AG04450 (cell line): ENCODE measurements around the gene FAM20B. TPM values are rescaled to one million over a fixed set of nuclear protein-coding genes. Genes with fewer than 3 reads are reported as not detected.
A peak's percentile ranks its signal among the peaks of the same experiment; 100 is the strongest.

Source experiments
- CTCF ChIA-PET: fragments of 300-600, 350-600 bp; formaldehyde crosslinking; extraction: SDS; loops from one replicate; lab custom pipeline; 2022; ENCODE audit warnings: antibody characterized with exemption, inconsistent platforms; lab: Charles Lee
- POLR2A ChIA-PET: fragments of 350-600 bp; formaldehyde crosslinking; extraction: SDS; loops from one replicate; lab custom pipeline; 2021; ENCODE audit warnings: antibody characterized with exemption, inconsistent platforms; lab: Yijun Ruan, JAX
- DNase-seq: peaks from one replicate; pipeline ENCODE4 v3.0.0-alpha.2; 2011; ENCODE audit warnings: low read depth, low spot score
- H3K27ac ChIP-seq: one replicate; pipeline ENCODE4 v1.5.1; 2012; ENCODE audit warnings: low read depth, low read length, control low read depth
- H3K27me3 ChIP-seq: one replicate; pipeline ENCODE4 v1.6.0; 2012; ENCODE audit warnings: low read length; ENCODE audit not compliant: control insufficient read depth, insufficient read depth
- H3K4me3 ChIP-seq: 2 replicates; pipeline ENCODE4 v1.5.1; 2011; ENCODE audit warnings: mild to moderate bottlenecking, low read depth, low read length, control low read depth
- H3K9me3 ChIP-seq: 2 replicates; pipeline ENCODE4 v1.5.1; 2012; ENCODE audit warnings: low read length; ENCODE audit not compliant: control insufficient read depth, insufficient read depth
- CTCF ChIP-seq: IDR thresholded peaks from 2 replicates; pipeline ENCODE4 v1.5.1; 2011; ENCODE audit warnings: low read depth, low read length, control low read depth, inconsistent platforms
- polyA plus RNA-seq: library from polyadenylated mRNA; depleted of rRNA; stranded (reverse); fragments of >200 nt; gene quantifications from 2 replicates; pipeline ENCODE4 v1.2.3, GENCODE V29; 2011

Gene FAM20B
- polyA plus RNA-seq, 1 experiment = 29.3 TPM

GRCh38 chr1:179082999-179083335, 57.3 kb downstream of the FAM20B start:
- no peak for TF ChIP-seq CTCF
- POLR2A ChIA-PET = interaction anchor here (0.5 to 1.9 kb wide), 4 partner anchors 9 to 542 kb away, joined by 3 to 9 read pairs (median 5); partner anchors contain the start of gene SOAT1
- CTCF ChIA-PET = interaction anchor here (0.7 to 1.3 kb wide), 5 partner anchors 38 to 287 kb away, joined by 3 to 5 read pairs (median 3); no protein-coding TSS in a partner anchor
- Histone ChIP-seq H3K27ac (peak overlapping the region; percentile 47), H3K4me3 (peak overlapping the region; percentile 86), H3K9me3 (no peaks in the 10 kb centered on the region), H3K27me3 (no peaks in the 10 kb centered on the region)
- no peak for DNase-seq

- CTCF ChIA-PET = no interaction called here
Observed at GRCh38 chr1:179083533-179083932, 57.8 kb downstream of the FAM20B start.

GRCh38 chr1:179087665-179088064, 62.0 kb downstream of the FAM20B start:
- POLR2A ChIA-PET = no interaction called here
- Histone ChIP-seq H3K9me3 (no peaks in the 10 kb centered on the region), H3K27ac (peak overlapping the region; percentile 39), H3K27me3 (no peaks in the 10 kb centered on the region), H3K4me3 (no peak overlapping the region)
- no peak for TF ChIP-seq CTCF
- no peak for DNase-seq
- CTCF ChIA-PET = interaction anchor here (0.7 to 1.2 kb wide), 2 partner anchors 8 to 787 kb away, joined by 3 to 4 read pairs; no protein-coding TSS in a partner anchor

More at GRCh38 chr1:179083533-179083932, 57.8 kb downstream of the FAM20B start:
- Histone ChIP-seq H3K27ac (no peak overlapping the region), H3K9me3 (no peaks in the 10 kb centered on the region), H3K27me3 (no peaks in the 10 kb centered on the region), H3K4me3 (no peak overlapping the region)
- TF ChIP-seq CTCF = no peak
- DNase-seq = no peak
- POLR2A ChIA-PET = interaction anchor here (0.6 to 1.9 kb wide), 2 partner anchors 8 to 550 kb away, joined by 3 to 9 read pairs; no protein-coding TSS in a partner anchor

GRCh38 chr1:179089827-179090482, 64.3 kb downstream of the FAM20B start:
- ChIA-PET POLR2A (interaction anchor here (0.6 kb wide), 1 partner anchor 11 kb away, joined by 3 read pairs; no protein-coding TSS in a partner anchor), CTCF (interaction anchor here (0.6 to 1.1 kb wide), 3 partner anchors 11 to 27 kb away, joined by 3 to 6 read pairs (median 3); no protein-coding TSS in a partner anchor)
- H3K27ac ChIP-seq = no peak overlapping the region

More at GRCh38 chr1:179089827-179090482, 64.3 kb downstream of the FAM20B start:
- Histone ChIP-seq H3K27me3 (no peaks in the 10 kb centered on the region), H3K4me3 (no peak overlapping the region), H3K9me3 (no peaks in the 10 kb centered on the region)
- no peak for TF ChIP-seq CTCF
- no peak for DNase-seq
